HepG2 (cell line): ENCODE results near the gene NRG3. TPM values are rescaled to one million over a fixed set of nuclear protein-coding genes. Genes with fewer than 3 reads are reported as not detected.

Experiments used
- ATAC-seq: fragments of 200-7000 bp; cut with Tn5 transposase; 3 replicates; pipeline ENCODE4 v1.9.1; 2020; ENCODE audit warnings: mild to moderate bottlenecking, moderate library complexity
- BruUV-seq: library from RNA; stranded (reverse); fragments of 400-500 nt; replicated peaks from 2 replicates; lab custom pipeline; 2021; lab: Mats Ljungman, UMichigan
- CTCF ChIA-PET: fragments of 300-600 bp; formaldehyde crosslinking; extraction: SDS; loops from one replicate; lab custom pipeline; 2021; ENCODE audit warnings: low total read pairs, inconsistent platforms, low intra/inter-chr PET ratio; lab: Yijun Ruan, JAX
- POLR2A ChIA-PET: fragments of 350-600 bp; sonication (Branson Sonifier 250); formaldehyde crosslinking; loops from one replicate; lab custom pipeline; 2020; ENCODE audit warnings: antibody characterized with exemption, inconsistent platforms; lab: Yijun Ruan, JAX
- DNase-seq: peaks from one replicate; pipeline ENCODE4 v3.0.0-alpha.2; 2015; ENCODE audit warnings: low spot score
- FAIRE-seq: peaks from 3 replicates; lab custom pipeline; 2011; peaks lifted over from hg19 to GRCh38; lab: Jason Lieb, UNC
- H2AFZ ChIP-seq: one replicate; pipeline ENCODE4 v1.6.1; 2011; ENCODE audit warnings: low read length, inconsistent platforms
- H3K27ac ChIP-seq: fragments of 300-600 bp; 3 replicates; pipeline ENCODE4 v1.8.0; 2011; ENCODE audit warnings: mixed run types, mild to moderate bottlenecking, mixed read lengths, low read length, inconsistent platforms; ENCODE audit not compliant: insufficient read depth; ENCODE audit errors: extremely low read length
- H3K27me3 ChIP-seq, 2 experiments: fragments of 200-600 bp in 1 of 2; 2 replicates in 1 of 2; 3 replicates in 1 of 2; pipeline versions ENCODE4 v1.6.0 to v1.8.0; 2011; ENCODE audit warnings: low read length in 2 of 2, mild to moderate bottlenecking in 2 of 2, moderate library complexity in 2 of 2, inconsistent platforms in 1 of 2; ENCODE audit not compliant: insufficient read depth in 2 of 2, control insufficient read depth in 1 of 2
- H3K36me3 ChIP-seq, 2 experiments: fragments of 200-600 bp in 1 of 2; replicated peaks in 1 of 2; 2 replicates in 1 of 2; 3 replicates in 1 of 2; pipeline versions ENCODE4 v1.5.1 to v1.8.0; 2011; ENCODE audit warnings: low read length in 2 of 2, inconsistent platforms in 1 of 2; ENCODE audit not compliant: insufficient read depth in 2 of 2, control insufficient read depth in 1 of 2
- H3K4me1 ChIP-seq: 2 replicates; pipeline ENCODE4 v1.5.1; 2012; ENCODE audit warnings: low read length, inconsistent platforms; ENCODE audit not compliant: insufficient read depth
- H3K4me2 ChIP-seq: 2 replicates; pipeline ENCODE4 v1.6.0; 2011; ENCODE audit warnings: low read depth, low read length, inconsistent platforms
- H3K4me3 ChIP-seq, 3 experiments: fragments of 200-600 bp in 1 of 3; sonication (generic), shearing (Covaris generic) in 1 of 3; replicated peaks in 1 of 3; 2 replicates each; pipeline ENCODE4 v1.5.1; 2011 to 2016; ENCODE audit warnings: low read length in 3 of 3, inconsistent platforms in 2 of 3, low read depth in 2 of 3, mild to moderate bottlenecking in 2 of 3, control low read depth in 1 of 3, mixed read lengths in 1 of 3; ENCODE audit not compliant: insufficient read depth in 1 of 3
- H3K79me2 ChIP-seq: one replicate; pipeline ENCODE4 v1.6.1; 2011; ENCODE audit warnings: low read length, inconsistent platforms; ENCODE audit not compliant: insufficient read depth
- H3K9ac ChIP-seq: 2 replicates; pipeline ENCODE4 v1.6.0; 2011; ENCODE audit warnings: mild to moderate bottlenecking, low read depth, low read length, inconsistent platforms; ENCODE audit not compliant: insufficient read depth
- H3K9me3 ChIP-seq: 2 replicates; pipeline ENCODE4 v1.5.1; 2012; ENCODE audit warnings: mild to moderate bottlenecking, low read length
- H4K20me1 ChIP-seq: 2 replicates; pipeline ENCODE4 v1.6.0; 2011; ENCODE audit warnings: inconsistent platforms, mild to moderate bottlenecking, low read length, moderate library complexity; ENCODE audit not compliant: insufficient read depth
- CREB1 ChIP-seq, 2 experiments: fragments of 450-650 bp in 1 of 2; IDR thresholded peaks; 2 replicates each; pipeline ENCODE4 v1.6.1; 2016 to 2017; ENCODE audit warnings: control low read depth in 1 of 2, mild to moderate bottlenecking in 1 of 2, missing compliant biosample characterization in 1 of 2, missing genetic modification characterization in 1 of 2
- DNMT3B ChIP-seq: conservative IDR thresholded peaks from 2 replicates; pipeline ENCODE4 v1.6.1; 2016; ENCODE audit warnings: missing biosample characterization, control low read depth
- FOXK1 ChIP-seq: sonication (generic); formaldehyde crosslinking; IDR thresholded peaks from 2 replicates; pipeline ENCODE4 v1.4.0; 2020; ENCODE audit warnings: low read depth, missing genetic modification reagents, borderline replicate concordance
- JUND ChIP-seq: sonication (generic); formaldehyde crosslinking; IDR thresholded peaks from 2 replicates; pipeline ENCODE4 v1.8.0; 2022; ENCODE audit warnings: mild to moderate bottlenecking, missing genetic modification reagents
- MNT ChIP-seq: fragments of 450-650 bp; IDR thresholded peaks from 2 replicates; pipeline ENCODE4 v1.6.1; 2016
- NFATC3 ChIP-seq: sonication (generic); formaldehyde crosslinking; IDR thresholded peaks from 2 replicates; pipeline ENCODE4 v1.5.1; 2020; ENCODE audit warnings: mild to moderate bottlenecking, missing genetic modification reagents
- SP4 ChIP-seq: sonication (generic); formaldehyde crosslinking; IDR thresholded peaks from 2 replicates; pipeline ENCODE4 v1.8.1; 2023; ENCODE audit warnings: mild to moderate bottlenecking, missing genetic modification reagents
- TRAFD1 ChIP-seq: sonication (generic); formaldehyde crosslinking; IDR thresholded peaks from 2 replicates; pipeline ENCODE4 v1.5.1; 2020; ENCODE audit warnings: missing genetic modification reagents, mild to moderate bottlenecking, borderline replicate concordance
- ZKSCAN8 ChIP-seq: IDR thresholded peaks from 2 replicates; pipeline ENCODE4 v1.6.1; 2016; ENCODE audit warnings: borderline replicate concordance, missing genetic modification reagents, missing compliant biosample characterization
- ZMYM4 ChIP-seq: sonication (generic); formaldehyde crosslinking; IDR thresholded peaks from 2 replicates; pipeline ENCODE4 v1.8.1; 2023; ENCODE audit warnings: mild to moderate bottlenecking, missing genetic modification reagents
- ZNF343 ChIP-seq: sonication (generic); formaldehyde crosslinking; IDR thresholded peaks from 2 replicates; pipeline ENCODE4 v1.4.0; 2020; ENCODE audit warnings: mild to moderate bottlenecking, missing genetic modification reagents
- ZNF816 ChIP-seq: sonication (generic); formaldehyde crosslinking; IDR thresholded peaks from 2 replicates; pipeline ENCODE4 v1.8.0; 2022; ENCODE audit warnings: missing genetic modification reagents, mild to moderate bottlenecking, borderline replicate concordance
- WGBS: methylation state at CpG from one replicate; pipeline ENCODE4 v1.1.6; 2017; ENCODE audit warnings: low lambda C conversion rate; 5-methylcytosine and 5-hydroxymethylcytosine counted together
- in situ Hi-C: cut with HindIII; loops from 2 replicates; pipeline ENCODE4 v1.10.0; 2017; ENCODE audit warnings: low pct_unique_long_range_greater_than_20kb; ENCODE audit not compliant: extremely low pct_ligation_motif_present
- intact Hi-C: fragments of 100-400 bp; cut with micrococcal nuclease; formaldehyde crosslinking; loops from one replicate; pipeline ENCODE4 v1.10.0; 2022; ENCODE audit not compliant: unreplicated experiment
- polyA plus RNA-seq, 8 experiments: library from polyadenylated mRNA; depleted of rRNA in 3 of 8; stranded (reverse) in 7 of 8; unstranded in 1 of 8; fragments of >200 nt; fragmentation: Illumina TruSeq in 4 of 8; extraction: Trizol in 4 of 8; gene quantifications; 2 replicates each; pipeline versions ENCODE4 v1.2.1 to v1.2.3, GENCODE V29; 2011 to 2016; ENCODE audit warnings: low read depth in 4 of 8, missing spikeins in 1 of 8, mixed read lengths in 1 of 8; ENCODE audit not compliant: insufficient read depth in 1 of 8
- total RNA-seq, 5 experiments: library from RNA; depleted of rRNA; stranded (reverse); fragments of >200 nt; fragmentation: Illumina TruSeq; extraction: Trizol; gene quantifications; 2 replicates each; pipeline ENCODE4 v1.2.3, GENCODE V29; 2016; ENCODE audit warnings: low read depth in 1 of 5
- TF ChIP-seq, protein P1 (sequence below): sonication (generic); formaldehyde crosslinking; IDR thresholded peaks from 2 replicates; pipeline ENCODE4 v1.5.0; 2020; ENCODE audit warnings: missing genetic modification reagents
- TF ChIP-seq, protein P2 (sequence below): sonication (generic); formaldehyde crosslinking; IDR thresholded peaks from 2 replicates; pipeline ENCODE4 v1.5.1; 2020; ENCODE audit warnings: mild to moderate bottlenecking, moderate library complexity, missing genetic modification reagents

Gene NRG3
- total and polyA plus RNA-seq, 2 of the 13 experiments (the other 11 are each of a cell fraction or from before 2014, with no cell fraction given): not detected

DNA sequence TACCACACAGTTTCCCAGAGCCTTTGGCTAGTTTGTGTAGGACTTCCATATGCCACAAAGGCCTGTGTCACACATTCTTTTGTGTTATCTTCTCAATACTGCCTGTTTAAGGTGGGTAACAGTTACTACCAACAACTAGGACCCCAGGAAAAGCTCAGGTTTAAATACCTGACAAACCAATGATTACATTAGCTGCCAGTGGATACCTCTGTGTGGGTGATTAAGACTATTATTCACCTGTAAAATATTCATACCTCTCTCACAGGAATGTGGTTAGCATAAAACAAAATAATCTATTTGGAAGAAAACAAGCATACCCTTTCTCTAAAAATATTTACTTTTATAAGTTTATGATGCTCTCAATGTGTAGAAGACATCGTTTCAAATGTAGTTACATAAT lies 1007.7 kb downstream of the NRG3 start (continued):
- TF ChIP-seq MNT: no peak
- no peak for TF ChIP-seq TRAFD1 (CRISPR knock-in tag)

- Histone ChIP-seq H3K79me2 (no peaks in the 10 kb centered on the region), H3K36me3 (no peaks in the 10 kb centered on the region), H4K20me1 (no peaks in the 10 kb centered on the region), H3K9ac (no peak overlapping the region), H3K27me3 (no peaks in the 10 kb centered on the region), H2AFZ (no peak overlapping the region), H3K4me1 (no peaks in the 10 kb centered on the region), H3K4me2 (no peak overlapping the region), H3K4me3 (no peak overlapping the region), H3K27ac (no peak overlapping the region), H3K9me3 (peaks cover 69% of the 10 kb centered on the region)
- no peak for TF ChIP-seq ZMYM4 (CRISPR knock-in tag)
- TF ChIP-seq, protein P1, sequence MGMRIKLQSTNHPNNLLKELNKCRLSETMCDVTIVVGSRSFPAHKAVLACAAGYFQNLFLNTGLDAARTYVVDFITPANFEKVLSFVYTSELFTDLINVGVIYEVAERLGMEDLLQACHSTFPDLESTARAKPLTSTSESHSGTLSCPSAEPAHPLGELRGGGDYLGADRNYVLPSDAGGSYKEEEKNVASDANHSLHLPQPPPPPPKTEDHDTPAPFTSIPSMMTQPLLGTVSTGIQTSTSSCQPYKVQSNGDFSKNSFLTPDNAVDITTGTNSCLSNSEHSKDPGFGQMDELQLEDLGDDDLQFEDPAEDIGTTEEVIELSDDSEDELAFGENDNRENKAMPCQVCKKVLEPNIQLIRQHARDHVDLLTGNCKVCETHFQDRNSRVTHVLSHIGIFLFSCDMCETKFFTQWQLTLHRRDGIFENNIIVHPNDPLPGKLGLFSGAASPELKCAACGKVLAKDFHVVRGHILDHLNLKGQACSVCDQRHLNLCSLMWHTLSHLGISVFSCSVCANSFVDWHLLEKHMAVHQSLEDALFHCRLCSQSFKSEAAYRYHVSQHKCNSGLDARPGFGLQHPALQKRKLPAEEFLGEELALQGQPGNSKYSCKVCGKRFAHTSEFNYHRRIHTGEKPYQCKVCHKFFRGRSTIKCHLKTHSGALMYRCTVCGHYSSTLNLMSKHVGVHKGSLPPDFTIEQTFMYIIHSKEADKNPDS (CRISPR knock-in tag): no peak
- no peak for TF ChIP-seq NFATC3 (CRISPR knock-in tag)
- no peak for TF ChIP-seq FOXK1
- TF ChIP-seq, protein P2, sequence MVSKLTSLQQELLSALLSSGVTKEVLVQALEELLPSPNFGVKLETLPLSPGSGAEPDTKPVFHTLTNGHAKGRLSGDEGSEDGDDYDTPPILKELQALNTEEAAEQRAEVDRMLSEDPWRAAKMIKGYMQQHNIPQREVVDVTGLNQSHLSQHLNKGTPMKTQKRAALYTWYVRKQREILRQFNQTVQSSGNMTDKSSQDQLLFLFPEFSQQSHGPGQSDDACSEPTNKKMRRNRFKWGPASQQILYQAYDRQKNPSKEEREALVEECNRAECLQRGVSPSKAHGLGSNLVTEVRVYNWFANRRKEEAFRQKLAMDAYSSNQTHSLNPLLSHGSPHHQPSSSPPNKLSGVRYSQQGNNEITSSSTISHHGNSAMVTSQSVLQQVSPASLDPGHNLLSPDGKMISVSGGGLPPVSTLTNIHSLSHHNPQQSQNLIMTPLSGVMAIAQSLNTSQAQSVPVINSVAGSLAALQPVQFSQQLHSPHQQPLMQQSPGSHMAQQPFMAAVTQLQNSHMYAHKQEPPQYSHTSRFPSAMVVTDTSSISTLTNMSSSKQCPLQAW (CRISPR knock-in tag): no peak
- no peak for TF ChIP-seq SP4 (CRISPR knock-in tag)
- no peak for TF ChIP-seq JUND (CRISPR knock-in tag)
- no peak for TF ChIP-seq CREB1 (IDR thresholded peaks at IDR 0.05)
- TF ChIP-seq CREB1 (CRISPR knock-in tag; IDR thresholded peaks at IDR 0.05): no peak
- no peak for TF ChIP-seq ZKSCAN8 (CRISPR knock-in tag)
- no peak for TF ChIP-seq ZNF343 (CRISPR knock-in tag)
- no peak for TF ChIP-seq ZNF816 (CRISPR knock-in tag)
- TF ChIP-seq DNMT3B (CRISPR knock-in tag): no peak
- intact Hi-C loops: no loop called here
- CTCF ChIA-PET: no interaction called here
- DNase-seq: no peak
- FAIRE-seq: no peak
- no TSS peak for BruUV-seq
- 3% methylated on average over 1 of the region's 1 CpG for WGBS
- ATAC-seq: no peak
- in situ Hi-C loops: no loop called here
- POLR2A ChIA-PET: no interaction called here
Observed at GRCh38 chr10:82883603-82884002, 1008.6 kb downstream of the NRG3 start.
